RWPE2 (cell line): ENCODE data around the gene EXOSC9.

ENCODE experiments used
- ATAC-seq: fragments of 200-7000 bp; cut with Tn5 transposase; 3 replicates; pipeline ENCODE4 v1.9.1; 2021; ENCODE audit warnings: low read depth
- DNase-seq: peaks from one replicate; pipeline ENCODE4 v3.0.0-alpha.2; 2020; ENCODE audit warnings: low spot score
- H3K27ac ChIP-seq: fragments of 450-650 bp; 2 replicates; pipeline ENCODE4 v1.5.1; 2017; ENCODE audit warnings: mild to moderate bottlenecking; ENCODE audit not compliant: poor library complexity, severe bottlenecking
- H3K27me3 ChIP-seq: fragments of 250-450 bp; sonication (Bioruptor Pico); 2 replicates; pipeline ENCODE4 v1.5.1; 2021; ENCODE audit warnings: mild to moderate bottlenecking, moderate library complexity; ENCODE audit not compliant: insufficient read depth, poor library complexity, severe bottlenecking
- H3K36me3 ChIP-seq: fragments of 250-450 bp; sonication (Bioruptor Pico); 2 replicates; pipeline ENCODE4 v1.5.1; 2020; ENCODE audit warnings: low read depth, mild to moderate bottlenecking, moderate library complexity
- H3K4me1 ChIP-seq: fragments of 250-450 bp; sonication (Bioruptor Pico); 2 replicates; pipeline ENCODE4 v1.5.1; 2021; ENCODE audit warnings: mild to moderate bottlenecking, moderate library complexity; ENCODE audit not compliant: insufficient read depth, poor library complexity, severe bottlenecking
- H3K4me3 ChIP-seq: fragments of 250-450 bp; sonication (Bioruptor Pico); 2 replicates; pipeline ENCODE4 v1.5.1; 2021; ENCODE audit warnings: mild to moderate bottlenecking, moderate library complexity; ENCODE audit not compliant: severe bottlenecking
- H3K9me3 ChIP-seq: fragments of 250-450 bp; sonication (Bioruptor Pico); 2 replicates; pipeline ENCODE4 v1.5.1; 2021; ENCODE audit warnings: mild to moderate bottlenecking, moderate library complexity; ENCODE audit not compliant: severe bottlenecking
- CTCF ChIP-seq: fragments of 450-650 bp; IDR thresholded peaks from one replicate; pipeline ENCODE4 v1.5.1; 2017; ENCODE audit warnings: mild to moderate bottlenecking, moderate library complexity; ENCODE audit not compliant: poor library complexity, severe bottlenecking

EXOSC9 gene

GRCh38 chr4:121771869-121772268, 29.3 kb upstream of the EXOSC9 start:
- no peaks in the 10 kb centered on the region for H3K36me3 ChIP-seq
- no peak for DNase-seq
- TF ChIP-seq CTCF = no peak

DNA sequence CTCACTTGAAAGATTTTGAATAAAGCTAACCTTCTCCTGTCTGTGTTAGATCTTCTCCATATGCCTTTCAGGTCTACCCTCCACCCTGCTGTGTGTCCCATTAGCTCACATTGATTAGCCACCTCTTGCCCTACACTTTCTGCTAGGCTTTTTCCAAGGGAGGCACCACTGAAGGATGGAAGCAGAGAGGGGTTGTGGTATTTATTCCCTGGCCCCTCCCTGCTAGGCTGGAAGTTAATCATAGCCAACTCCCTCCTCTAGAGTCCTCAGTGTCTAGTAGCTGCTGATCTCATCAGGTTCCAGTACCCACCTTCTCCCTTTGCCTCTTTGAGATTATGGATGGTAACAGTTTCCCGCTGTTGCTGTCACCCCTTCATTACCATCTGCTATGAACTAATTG, 27.2 kb upstream of the EXOSC9 start:
- DNase-seq (no peak), ATAC-seq (no peak)
- Histone ChIP-seq H3K36me3 (no peaks in the 10 kb centered on the region), H3K27me3 (no peaks in the 10 kb centered on the region), H3K9me3 (no peaks in the 10 kb centered on the region), H3K27ac (no peak overlapping the region), H3K4me1 (no peaks in the 10 kb centered on the region), H3K4me3 (no peak overlapping the region)
- no peak for TF ChIP-seq CTCF

More at GRCh38 chr4:121771869-121772268, 29.3 kb upstream of the EXOSC9 start:
- Histone ChIP-seq H3K27me3 (no peaks in the 10 kb centered on the region), H3K9me3 (no peaks in the 10 kb centered on the region), H3K27ac (no peak overlapping the region), H3K4me1 (no peaks in the 10 kb centered on the region), H3K4me3 (no peak overlapping the region)
- no peak for ATAC-seq

DNA sequence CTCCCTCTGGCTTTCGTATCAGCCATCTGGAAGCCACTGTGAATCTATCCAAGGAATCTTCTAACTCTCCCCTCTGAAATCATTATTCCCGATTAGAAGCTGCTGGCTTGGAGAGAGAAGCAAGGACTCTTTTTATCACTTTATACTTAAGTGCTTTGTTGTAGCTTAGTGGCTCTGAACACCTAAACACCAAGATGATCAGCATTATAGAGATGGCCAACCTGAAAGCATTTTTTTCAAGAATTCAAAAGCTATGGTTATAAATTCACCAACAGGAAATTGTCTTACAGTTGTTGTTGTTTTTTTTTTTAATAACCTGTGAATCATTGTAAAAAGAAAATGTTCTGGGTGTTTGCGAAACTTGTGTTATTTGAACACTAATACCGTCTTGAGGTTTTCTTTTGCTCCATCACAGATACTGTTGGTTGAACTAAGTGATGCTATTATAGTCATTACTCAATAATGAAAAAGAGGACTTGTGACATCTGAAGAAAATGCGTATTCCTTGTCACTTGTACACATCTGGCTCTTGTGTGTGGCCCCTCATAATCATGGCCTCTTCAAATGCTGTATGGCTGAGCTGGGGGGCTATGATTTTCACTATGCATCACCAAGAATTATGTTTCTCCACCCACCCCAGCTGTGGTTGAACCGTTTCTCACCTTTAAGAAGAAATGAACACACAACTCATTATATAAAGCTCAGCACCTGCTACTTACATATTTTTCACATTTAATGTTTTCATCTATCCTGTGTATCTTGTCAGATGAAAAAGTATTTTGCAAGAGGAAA, 24.3 kb upstream of the EXOSC9 start:
- ATAC-seq = no peak

DNA sequence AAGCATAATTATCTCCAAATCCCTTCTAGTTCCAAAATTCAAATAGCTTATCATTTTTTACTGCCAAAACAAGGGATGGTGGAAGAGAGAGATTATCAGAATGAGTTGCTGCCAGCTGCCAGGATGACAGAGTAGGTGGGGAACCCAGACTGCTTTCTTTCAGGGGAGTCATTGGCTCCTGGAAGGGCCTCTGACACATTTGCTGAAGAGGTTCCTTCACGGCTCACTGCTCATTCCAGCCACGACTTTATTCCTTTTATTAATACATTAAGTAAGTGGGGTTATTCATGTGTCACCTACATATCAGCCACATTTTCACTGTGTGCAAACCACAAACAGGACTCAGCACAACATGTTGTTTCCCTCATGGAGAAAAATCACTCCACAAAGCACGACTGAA, 23.5 kb upstream of the EXOSC9 start:
- H3K9me3 ChIP-seq = no peaks in the 10 kb centered on the region
- no peaks in the 10 kb centered on the region for H3K4me1 ChIP-seq
- no peaks in the 10 kb centered on the region for H3K27me3 ChIP-seq
- H3K27ac ChIP-seq = no peak overlapping the region
- no peak for TF ChIP-seq CTCF
- DNase-seq = no peak
- H3K36me3 ChIP-seq = no peaks in the 10 kb centered on the region
- no peak for ATAC-seq
- no peak overlapping the region for H3K4me3 ChIP-seq

More for the DNA sequence above, 24.3 kb upstream of the EXOSC9 start:
- Histone ChIP-seq H3K9me3 (no peaks in the 10 kb centered on the region), H3K27me3 (no peaks in the 10 kb centered on the region), H3K36me3 (no peaks in the 10 kb centered on the region), H3K4me1 (no peaks in the 10 kb centered on the region), H3K27ac (no peak overlapping the region), H3K4me3 (no peak overlapping the region)
- TF ChIP-seq CTCF = no peak
- no peak for DNase-seq

DNA sequence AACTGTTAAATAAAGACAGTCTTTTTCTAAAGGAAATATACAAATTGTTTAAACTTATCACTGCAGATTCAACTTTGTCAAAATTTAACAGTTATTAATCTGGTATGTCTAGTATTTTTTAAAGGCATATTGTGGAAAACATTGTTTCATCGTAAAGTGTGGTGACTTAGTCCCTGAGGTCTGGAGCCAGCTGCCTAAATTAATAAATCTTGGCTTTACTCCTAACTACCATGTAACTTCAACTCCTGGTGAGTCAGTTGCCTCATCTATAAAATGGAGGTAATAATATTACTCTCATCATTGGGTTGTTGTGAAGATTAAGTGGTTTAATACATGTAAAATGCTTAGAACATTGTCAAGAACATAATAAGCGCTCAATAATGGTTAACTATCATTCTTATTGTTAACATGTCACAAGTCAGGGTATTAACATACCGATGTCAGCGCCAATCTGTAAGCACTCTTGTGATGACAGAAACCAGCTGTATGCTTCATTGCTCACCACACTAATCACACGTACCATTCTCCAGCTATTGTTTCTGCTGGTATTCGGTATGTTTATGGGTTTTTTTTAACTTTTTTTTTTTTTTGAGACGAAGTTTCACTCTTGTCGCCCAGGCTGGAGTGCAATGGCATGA, 22.0 kb upstream of the EXOSC9 start:
- Histone ChIP-seq H3K9me3 (no peaks in the 10 kb centered on the region), H3K36me3 (no peaks in the 10 kb centered on the region), H3K27ac (no peak overlapping the region), H3K4me3 (no peak overlapping the region), H3K27me3 (no peaks in the 10 kb centered on the region), H3K4me1 (no peaks in the 10 kb centered on the region)
- ATAC-seq (no peak), DNase-seq (no peak)
- TF ChIP-seq CTCF = no peak
